Activated CD4-positive, alpha-beta T cell treated with anti-CD3 and anti-CD28 coated beads, Interleukin-2, amount 10 ng/mL, durations not matched to agents 7 days and 5 days (primary cell): Measurements from ENCODE around the gene SF3B6. TPM values are rescaled to one million over a fixed set of nuclear protein-coding genes. Genes with fewer than 3 reads are reported as not detected.
"Not testable (repeated sequence)": the region's sequence is repeated elsewhere in the genome, so short reads cannot be mapped to it uniquely, and the experiment has no call there.

ENCODE experiments used
- CTCF ChIA-PET: fragments of 350-600 bp; sonication (Branson Sonifier 250); formaldehyde crosslinking; loops from one replicate; lab custom pipeline; 2021; ENCODE audit warnings: antibody characterized with exemption; lab: Charles Lee
- POLR2A ChIA-PET: fragments of 350-600 bp; sonication (Branson Sonifier 250); formaldehyde crosslinking; loops from one replicate; lab custom pipeline; 2021; ENCODE audit warnings: antibody characterized with exemption; lab: Charles Lee
- DNase-seq: peaks from one replicate; pipeline ENCODE4 v3.0.0-alpha.2; 2020
- H3K27ac Mint-ChIP-seq: one replicate; pipeline ENCODE4 v1.8.0; 2021; ENCODE audit warnings: mild to moderate bottlenecking, moderate library complexity, mixed read lengths
- H3K27me3 Mint-ChIP-seq: one replicate; pipeline ENCODE4 v1.8.0; 2021; ENCODE audit warnings: mixed read lengths
- H3K36me3 Mint-ChIP-seq: one replicate; pipeline ENCODE4 v1.8.0; 2021; ENCODE audit warnings: low read depth, mixed read lengths
- H3K4me1 Mint-ChIP-seq: one replicate; pipeline ENCODE4 v1.8.0; 2021; ENCODE audit warnings: mixed read lengths
- H3K4me3 Mint-ChIP-seq: one replicate; pipeline ENCODE4 v1.8.0; 2021; ENCODE audit warnings: mild to moderate bottlenecking, moderate library complexity, mixed read lengths
- H3K9me3 Mint-ChIP-seq: one replicate; pipeline ENCODE4 v1.8.0; 2021; ENCODE audit warnings: mixed read lengths
- total RNA-seq, 2 experiments: library from RNA; stranded (reverse); gene quantifications; one replicate each; pipeline ENCODE4 v1.2.3, GENCODE V29; 2021

Gene SF3B6
- total RNA-seq, 2 experiments from 2014 or later, result 82.3 to 88.5 TPM

GRCh38 chr2:24109431-24109830 lies 33.3 kb upstream of the SF3B6 start:
- H3K4me3 Mint-ChIP-seq, H3K4me1 Mint-ChIP-seq, DNase-seq, H3K27me3 Mint-ChIP-seq, POLR2A ChIA-PET, H3K36me3 Mint-ChIP-seq, H3K27ac Mint-ChIP-seq: not testable (repeated sequence)
- H3K9me3 Mint-ChIP-seq, result peaks cover 26% of the 10 kb centered on the region
- CTCF ChIA-PET, result interaction anchor here (0.7 to 1.3 kb wide), 2 partner anchors 13 to 26 kb away, joined by 3 read pairs; no protein-coding TSS in a partner anchor

DNA sequence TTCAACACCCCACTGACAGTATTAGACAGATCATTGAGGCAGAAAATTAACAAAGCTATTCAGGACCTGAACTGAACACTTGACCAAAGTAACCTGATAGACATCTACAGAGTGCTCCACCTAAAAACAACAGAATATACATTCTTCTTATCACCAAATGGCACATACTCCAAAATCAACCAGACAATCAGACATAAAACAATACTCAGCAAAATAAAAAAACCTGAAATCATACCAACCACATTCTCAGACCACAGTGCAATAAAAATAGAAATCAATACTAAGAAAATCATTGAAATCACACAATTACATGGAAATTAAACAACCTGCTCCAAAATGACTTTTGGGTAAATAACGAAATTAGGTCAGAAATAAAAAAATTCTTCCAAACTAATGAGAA lies 31.2 kb upstream of the SF3B6 start:
- Mint-ChIP-seq H3K27ac (no peak overlapping the region), H3K27me3 (peaks cover 3% of the 10 kb centered on the region), H3K36me3 (peaks cover 6% of the 10 kb centered on the region), H3K4me3 (no peak overlapping the region), H3K9me3 (peaks cover 26% of the 10 kb centered on the region), H3K4me1 (no peaks in the 10 kb centered on the region)
- POLR2A ChIA-PET, result no interaction called here
- DNase-seq, result no peak
- CTCF ChIA-PET, result interaction anchor here (0.6 to 2.1 kb wide), 4 partner anchors 8 to 992 kb away, joined by 3 to 5 read pairs (median 4); no protein-coding TSS in a partner anchor

DNA sequence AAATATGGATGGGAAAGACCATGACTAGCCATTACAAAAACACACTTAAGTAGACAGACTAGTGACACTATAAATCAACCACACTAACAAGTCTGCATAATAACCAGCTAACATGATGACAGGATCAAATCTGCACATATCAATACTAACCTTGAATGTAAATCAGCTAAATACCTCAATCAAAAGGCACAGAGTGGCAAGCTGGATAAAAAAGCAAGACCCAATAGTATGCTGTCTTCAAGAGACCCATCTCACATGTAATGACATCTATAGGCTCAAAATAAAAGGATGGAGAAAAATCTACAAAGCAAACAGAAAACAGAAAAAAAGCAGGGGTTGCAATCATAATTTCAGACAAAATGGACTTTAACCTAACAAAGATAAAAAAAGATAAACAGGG lies 30.7 kb upstream of the SF3B6 start:
- Mint-ChIP-seq H3K27ac (no peak overlapping the region), H3K4me3 (no peak overlapping the region), H3K9me3 (peaks cover 26% of the 10 kb centered on the region), H3K36me3 (peaks cover 6% of the 10 kb centered on the region), H3K27me3 (peaks cover 3% of the 10 kb centered on the region), H3K4me1 (no peaks in the 10 kb centered on the region)
- POLR2A ChIA-PET, result no interaction called here
- CTCF ChIA-PET, result interaction anchor here (2.1 kb wide), 1 partner anchor 9 kb away, joined by 5 read pairs; no protein-coding TSS in a partner anchor
- no peak for DNase-seq

DNA sequence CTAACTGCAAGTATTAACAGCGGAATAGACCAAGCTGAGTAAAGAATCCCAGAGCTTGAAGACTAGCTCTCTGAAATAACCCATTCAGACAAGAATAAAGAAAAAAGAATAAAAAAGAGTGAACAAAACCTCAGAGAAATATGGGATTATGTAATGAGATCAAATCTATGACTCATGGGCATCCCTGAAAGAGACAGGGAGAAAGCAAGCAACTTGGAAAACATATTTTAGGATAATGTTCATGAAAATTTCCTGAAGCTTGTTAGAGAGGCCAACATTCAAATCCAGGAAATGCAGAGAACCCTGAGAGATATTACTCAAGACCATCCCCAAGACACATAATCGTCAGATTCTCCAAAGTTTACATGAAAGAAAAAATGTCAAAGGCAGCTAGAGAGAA lies 29.7 kb upstream of the SF3B6 start:
- H3K4me3 Mint-ChIP-seq, result no peak overlapping the region
- H3K27ac Mint-ChIP-seq, result no peak overlapping the region
- ChIA-PET POLR2A (no interaction called here), CTCF (interaction anchor here (0.6 to 2.1 kb wide), 3 partner anchors 10 to 233 kb away, joined by 3 to 5 read pairs (median 4); partner anchors contain the start of gene TP53I3)
- peaks cover 26% of the 10 kb centered on the region for H3K9me3 Mint-ChIP-seq
- H3K27me3 Mint-ChIP-seq, result peaks cover 3% of the 10 kb centered on the region
- peaks cover 6% of the 10 kb centered on the region for H3K36me3 Mint-ChIP-seq
- DNase-seq, result no peak
- H3K4me1 Mint-ChIP-seq, result no peaks in the 10 kb centered on the region

- H3K4me1 Mint-ChIP-seq, result no peaks in the 10 kb centered on the region
- ChIA-PET CTCF (interaction anchor here (1.1 kb wide), 2 partner anchors 21 to 25 kb away, joined by 3 to 4 read pairs; partner anchors contain the start of gene TP53I3), POLR2A (no interaction called here)
- H3K4me3 Mint-ChIP-seq, result no peak overlapping the region
- H3K27ac Mint-ChIP-seq, result no peak overlapping the region
- H3K36me3 Mint-ChIP-seq, result peaks cover 8% of the 10 kb centered on the region
- peaks cover 3% of the 10 kb centered on the region for H3K27me3 Mint-ChIP-seq
- peaks cover 25% of the 10 kb centered on the region for H3K9me3 Mint-ChIP-seq
- DNase-seq, result no peak
These were observed 28.8 kb upstream of the SF3B6 start for GRCh38 chr2:24104906-24105305.

DNA sequence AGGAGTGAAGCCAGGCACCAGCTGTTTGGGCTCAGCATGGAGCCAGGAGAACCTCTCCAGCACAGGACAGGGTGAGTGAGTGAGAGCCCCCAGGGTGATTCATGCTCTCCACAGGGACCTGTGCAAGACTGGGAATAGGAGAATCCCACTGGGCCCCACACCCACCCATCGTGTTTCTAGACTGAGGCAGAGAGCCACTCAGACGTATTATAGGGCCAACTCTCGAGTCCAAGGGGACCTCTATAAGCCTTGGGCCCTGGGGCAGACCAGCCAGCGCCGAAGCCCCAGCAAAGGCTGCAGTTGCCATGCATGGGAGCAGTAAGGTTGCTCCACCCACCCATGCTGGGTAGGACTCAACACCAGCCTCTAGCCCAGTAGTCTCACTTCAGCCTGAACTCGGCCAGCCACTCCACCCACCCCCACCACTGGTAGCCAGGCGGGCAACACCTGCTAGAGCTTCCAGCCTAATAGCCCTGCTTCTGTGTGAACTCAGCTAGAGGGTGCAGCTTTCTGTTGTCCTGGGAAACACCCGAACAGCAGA lies 28.1 kb upstream of the SF3B6 start:
- ChIA-PET CTCF (interaction anchor here (1.1 kb wide), 1 partner anchor 25 kb away, joined by 3 read pairs; no protein-coding TSS in a partner anchor), POLR2A (no interaction called here)
- no peak overlapping the region for H3K4me3 Mint-ChIP-seq
- H3K27me3 Mint-ChIP-seq, result peaks cover 3% of the 10 kb centered on the region
- H3K4me1 Mint-ChIP-seq, result no peaks in the 10 kb centered on the region
- H3K36me3 Mint-ChIP-seq, result peaks cover 8% of the 10 kb centered on the region
- peaks cover 22% of the 10 kb centered on the region for H3K9me3 Mint-ChIP-seq
- H3K27ac Mint-ChIP-seq, result no peak overlapping the region
- no peak for DNase-seq

DNA sequence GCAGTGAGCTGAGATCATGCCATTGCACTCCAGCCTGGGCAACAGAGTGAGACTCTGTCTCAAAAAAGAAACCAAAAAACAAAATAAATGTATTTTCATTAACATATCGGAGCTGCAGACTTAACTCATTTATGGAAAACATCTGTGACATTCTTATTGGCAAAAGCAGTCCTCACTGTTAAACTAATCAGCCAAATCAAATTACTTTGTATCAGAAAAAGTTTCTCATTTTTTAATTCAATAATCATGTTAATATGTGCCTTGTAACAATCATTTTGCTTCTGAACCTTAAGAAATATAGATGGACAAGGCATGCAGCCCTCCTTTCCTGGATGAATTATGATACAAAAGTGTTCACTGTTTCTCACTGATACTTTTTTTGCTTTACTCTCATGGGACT lies 26.6 kb upstream of the SF3B6 start:
- CTCF ChIA-PET, result no interaction called here
- POLR2A ChIA-PET, result no interaction called here
- H3K27ac Mint-ChIP-seq, result no peak overlapping the region
- no peak overlapping the region for H3K4me3 Mint-ChIP-seq
- H3K9me3 Mint-ChIP-seq, result peaks cover 14% of the 10 kb centered on the region
- H3K4me1 Mint-ChIP-seq, result no peaks in the 10 kb centered on the region
- DNase-seq, result no peak
- H3K27me3 Mint-ChIP-seq, result no peaks in the 10 kb centered on the region
- peaks cover 8% of the 10 kb centered on the region for H3K36me3 Mint-ChIP-seq

GRCh38 chr2:24101992-24102391 lies 25.9 kb upstream of the SF3B6 start:
- no peak for DNase-seq
- Mint-ChIP-seq H3K27me3 (no peaks in the 10 kb centered on the region), H3K9me3 (peaks cover 9% of the 10 kb centered on the region), H3K4me1 (no peaks in the 10 kb centered on the region), H3K27ac (no peak overlapping the region), H3K4me3 (no peak overlapping the region), H3K36me3 (peaks cover 8% of the 10 kb centered on the region)
- ChIA-PET POLR2A (no interaction called here), CTCF (interaction anchor here (0.6 to 1.0 kb wide), 2 partner anchors 32 to 129 kb away, joined by 3 to 4 read pairs; no protein-coding TSS in a partner anchor)

DNA sequence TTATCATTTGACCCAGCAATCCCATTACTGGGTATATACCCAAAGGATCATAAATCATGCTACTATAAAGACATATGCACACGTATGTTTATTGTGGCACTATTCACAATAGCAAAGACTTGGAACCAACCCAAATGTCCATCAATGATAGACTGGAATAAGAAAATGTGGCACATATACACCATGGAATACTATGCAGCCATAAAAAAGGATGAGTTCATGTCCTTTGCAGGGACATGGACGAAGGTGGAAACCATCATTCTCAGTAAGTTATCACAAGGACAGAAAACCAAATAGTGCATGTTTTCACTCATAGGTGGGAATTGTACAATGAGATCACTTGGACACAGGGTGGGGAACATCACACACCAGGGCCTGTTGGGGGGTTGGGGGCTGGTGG lies 24.6 kb upstream of the SF3B6 start:
- H3K36me3 Mint-ChIP-seq, H3K27me3 Mint-ChIP-seq, POLR2A ChIA-PET, H3K4me3 Mint-ChIP-seq, DNase-seq, H3K9me3 Mint-ChIP-seq, CTCF ChIA-PET, H3K4me1 Mint-ChIP-seq, H3K27ac Mint-ChIP-seq: not testable (repeated sequence)

- POLR2A ChIA-PET, H3K27me3 Mint-ChIP-seq, H3K4me3 Mint-ChIP-seq, H3K9me3 Mint-ChIP-seq, H3K36me3 Mint-ChIP-seq, DNase-seq, H3K4me1 Mint-ChIP-seq, H3K27ac Mint-ChIP-seq: not testable (repeated sequence)
- CTCF ChIA-PET, result interaction anchor here (1.3 to 4.0 kb wide), 2 partner anchors 11 to 168 kb away, joined by 4 to 10 read pairs; partner anchors contain the start of gene TP53I3
These were observed 19.1 kb upstream of the SF3B6 start for GRCh38 chr2:24095171-24095677.

- H3K27ac Mint-ChIP-seq, H3K27me3 Mint-ChIP-seq, POLR2A ChIA-PET, H3K4me3 Mint-ChIP-seq, H3K4me1 Mint-ChIP-seq, H3K9me3 Mint-ChIP-seq, DNase-seq: not testable (repeated sequence)
- CTCF ChIA-PET, result interaction anchor here (4.0 kb wide), 1 partner anchor 9 kb away, joined by 10 read pairs; the partner anchor contains the start of gene TP53I3
- H3K36me3 Mint-ChIP-seq, result peaks cover 11% of the 10 kb centered on the region
These were observed 17.1 kb upstream of the SF3B6 start for GRCh38 chr2:24093270-24093669.

DNA sequence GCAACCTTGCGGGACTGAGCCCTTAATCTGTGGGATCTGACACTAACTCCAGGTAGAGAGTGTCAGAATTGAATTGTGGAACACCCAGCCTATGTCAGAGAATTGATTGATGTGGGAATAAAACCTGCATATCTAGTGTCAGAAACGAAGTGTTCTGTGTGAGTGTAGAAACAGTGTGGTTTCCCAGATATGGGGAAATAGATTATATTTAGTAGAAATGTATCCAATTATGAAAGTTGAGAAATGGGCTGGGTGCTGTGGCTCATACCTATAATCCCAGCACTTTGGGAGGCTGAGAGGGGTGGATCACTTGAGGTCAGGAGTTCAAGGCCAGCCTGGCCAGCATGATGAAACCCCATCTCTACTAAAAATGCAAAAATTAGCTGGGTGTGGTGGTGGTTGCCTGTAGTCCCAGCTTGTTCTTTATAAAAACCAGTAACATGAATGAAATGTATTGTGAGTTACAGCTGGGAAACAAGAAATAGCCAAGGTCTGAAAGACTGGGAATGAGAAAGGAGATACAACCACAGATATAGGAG lies 12.8 kb upstream of the SF3B6 start:
- Mint-ChIP-seq H3K27ac (no peak overlapping the region), H3K36me3 (peaks cover 4% of the 10 kb centered on the region), H3K4me3 (no peak overlapping the region), H3K9me3 (no peaks in the 10 kb centered on the region), H3K4me1 (peaks cover 10% of the 10 kb centered on the region), H3K27me3 (no peaks in the 10 kb centered on the region)
- no peak for DNase-seq
- CTCF ChIA-PET, result no interaction called here
- POLR2A ChIA-PET, result no interaction called here

GRCh38 chr2:24087032-24087431 lies 10.9 kb upstream of the SF3B6 start:
- no peak overlapping the region for H3K4me3 Mint-ChIP-seq
- H3K9me3 Mint-ChIP-seq, result no peaks in the 10 kb centered on the region
- H3K36me3 Mint-ChIP-seq, result peaks cover 6% of the 10 kb centered on the region

More at GRCh38 chr2:24087032-24087431, 10.9 kb upstream of the SF3B6 start:
- POLR2A ChIA-PET, result no interaction called here
- CTCF ChIA-PET, result no interaction called here
- Mint-ChIP-seq H3K27me3 (no peaks in the 10 kb centered on the region), H3K27ac (no peak overlapping the region), H3K4me1 (peaks cover 18% of the 10 kb centered on the region)
- DNase-seq, result no peak
